ACC112 (cell line): ENCODE measurements around the gene PDE9A.

Experiments
- H2AFZ ChIP-seq: fragments of 200-600 bp; sonication (generic); one replicate; pipeline ENCODE4 v1.6.0; 2017; ENCODE audit warnings: antibody characterized with exemption, low read length; ENCODE audit not compliant: unreplicated experiment
- H3K27ac ChIP-seq: fragments of 200-600 bp; sonication (generic); 2 replicates; pipeline ENCODE4 v1.5.1; 2014; ENCODE audit warnings: low read depth, mild to moderate bottlenecking, antibody characterized with exemption, low read length, moderate library complexity
- H3K27me3 ChIP-seq: fragments of 200-600 bp; sonication (generic); 2 replicates; pipeline ENCODE4 v1.6.1; 2014; ENCODE audit warnings: mild to moderate bottlenecking, antibody characterized with exemption, low read length, moderate library complexity, mixed read lengths; ENCODE audit not compliant: insufficient read depth
- H3K36me3 ChIP-seq: fragments of 200-600 bp; sonication (generic); 2 replicates; pipeline ENCODE4 v1.6.1; 2016; ENCODE audit warnings: mild to moderate bottlenecking, antibody characterized with exemption, low read length, moderate library complexity, mixed read lengths; ENCODE audit not compliant: insufficient read depth
- H3K4me1 ChIP-seq: fragments of 200-600 bp; sonication (generic); one replicate; pipeline ENCODE4 v1.6.1; 2016; ENCODE audit warnings: low read length, mixed read lengths; ENCODE audit not compliant: insufficient read depth, unreplicated experiment, control insufficient read depth
- H3K4me3 ChIP-seq: fragments of 200-600 bp; sonication (generic); 2 replicates; pipeline ENCODE4 v1.5.1; 2014; ENCODE audit warnings: mild to moderate bottlenecking, low read depth, low read length
- H3K79me2 ChIP-seq: fragments of 200-600 bp; sonication (generic); one replicate; pipeline ENCODE4 v1.6.0; 2016; ENCODE audit warnings: low read length; ENCODE audit not compliant: control insufficient read depth, unreplicated experiment, insufficient read depth

Gene PDE9A

DNA sequence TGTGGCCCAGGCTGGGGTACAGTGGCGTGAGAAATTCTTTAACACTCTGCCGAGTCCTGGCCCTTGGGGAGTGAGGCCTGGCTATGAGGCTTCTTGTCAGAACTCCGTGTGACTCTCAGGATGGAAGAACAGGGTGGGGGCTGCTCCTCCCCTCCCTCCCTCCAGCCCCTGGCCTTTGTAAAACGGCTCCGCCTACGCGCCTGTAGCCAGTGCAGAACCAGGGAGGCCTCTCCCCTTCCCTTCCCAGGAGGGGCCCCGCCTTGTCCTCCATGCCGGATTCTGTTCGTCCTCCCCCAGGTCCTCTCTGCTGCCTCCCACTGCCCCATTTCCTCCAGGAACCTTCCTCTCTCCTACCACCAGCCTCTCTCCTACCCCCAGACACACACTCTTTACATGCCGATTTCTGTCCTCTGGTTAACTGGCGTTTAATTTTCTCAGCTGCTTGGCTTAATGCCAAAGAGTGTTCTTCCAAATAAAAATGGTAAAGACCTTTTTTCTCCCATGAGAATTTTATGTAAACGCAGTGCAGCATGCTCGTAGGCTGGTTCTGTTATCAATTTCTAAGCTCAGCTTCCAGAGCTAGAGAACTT is 21.0 kb downstream of the PDE9A start:
- H3K27me3 ChIP-seq = 0 out of 2 replicates have a peak, but pooled peaks cover 8% of the 10 kb centered on the region
- H3K4me3 ChIP-seq = no peak overlapping the region
- H3K4me1 ChIP-seq = peaks cover 24% of the 10 kb centered on the region
- no peaks in the 10 kb centered on the region for H3K36me3 ChIP-seq
- H3K27ac ChIP-seq = no peak overlapping the region
- H2AFZ ChIP-seq = no peak overlapping the region
- H3K79me2 ChIP-seq = no peaks in the 10 kb centered on the region

- Histone ChIP-seq H3K4me1 (peaks cover 24% of the 10 kb centered on the region), H3K27ac (no peak overlapping the region), H3K79me2 (no peaks in the 10 kb centered on the region), H3K27me3 (0 out of 2 replicates have a peak, but pooled peaks cover 8% of the 10 kb centered on the region), H2AFZ (no peak overlapping the region), H3K4me3 (no peak overlapping the region), H3K36me3 (no peaks in the 10 kb centered on the region)
These were observed 22.0 kb downstream of the PDE9A start for GRCh38 chr21:42675403-42675802.

GRCh38 chr21:42676808-42677207 is 23.4 kb downstream of the PDE9A start:
- Histone ChIP-seq H3K79me2 (no peaks in the 10 kb centered on the region), H2AFZ (no peak overlapping the region), H3K4me1 (peaks cover 24% of the 10 kb centered on the region), H3K4me3 (no peak overlapping the region), H3K27ac (no peak overlapping the region), H3K36me3 (no peaks in the 10 kb centered on the region), H3K27me3 (peaks cover 22% of the 10 kb centered on the region; the same call in 1 of the 2 replicates)

DNA sequence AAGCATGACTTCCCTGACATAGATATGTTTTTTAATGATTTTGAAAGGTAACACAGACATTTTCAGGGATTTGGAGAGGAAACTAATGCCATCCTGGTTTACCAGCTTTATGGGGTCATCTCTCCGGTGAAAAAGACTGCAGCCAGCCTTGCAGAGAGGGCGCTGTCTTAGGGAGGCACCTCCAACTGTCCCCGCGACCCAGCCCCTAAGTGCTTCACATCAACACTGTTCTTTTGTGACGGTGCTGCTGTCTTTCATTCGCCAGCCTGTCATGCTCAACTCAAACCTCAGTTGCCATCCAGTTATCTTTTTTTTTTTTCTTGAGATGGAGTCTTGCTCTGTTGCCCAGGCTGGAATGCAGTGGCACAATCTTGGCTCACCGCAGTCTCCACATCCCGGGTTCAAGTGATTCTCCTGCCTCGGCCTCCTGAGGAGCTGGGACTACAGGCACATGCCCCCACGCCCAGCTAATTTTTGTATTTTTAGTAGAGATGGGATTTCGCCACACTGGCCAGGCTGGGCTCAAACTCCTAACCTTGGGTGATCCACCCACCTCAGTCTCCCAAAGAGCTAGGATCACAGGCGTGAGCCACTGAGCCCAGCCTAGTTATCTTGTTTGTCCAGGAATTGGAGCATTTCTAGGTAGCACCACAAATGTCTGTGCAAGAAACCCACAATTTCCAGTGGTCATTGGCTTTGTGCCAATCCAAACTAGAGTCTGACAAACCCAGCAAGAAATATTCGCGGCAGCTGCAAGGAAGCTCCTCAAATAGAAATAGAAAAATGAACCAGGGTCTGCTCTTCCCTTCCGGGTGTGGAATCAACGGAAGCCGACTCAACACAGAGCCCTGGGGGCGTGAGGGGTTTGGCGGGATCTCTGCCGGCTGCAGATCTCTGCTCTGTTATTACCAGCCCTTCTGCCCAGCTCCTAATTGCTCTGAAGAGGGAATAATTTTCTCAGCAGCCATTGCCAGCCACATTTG is 24.2 kb downstream of the PDE9A start:
- Histone ChIP-seq H3K79me2 (no peaks in the 10 kb centered on the region), H3K4me3 (no peak overlapping the region), H3K27me3 (peaks cover 23% of the 10 kb centered on the region; the same call in 1 of the 2 replicates), H2AFZ (no peak overlapping the region), H3K36me3 (no peaks in the 10 kb centered on the region), H3K4me1 (peaks cover 20% of the 10 kb centered on the region), H3K27ac (no peak overlapping the region)

- H3K4me3 ChIP-seq = no peak overlapping the region
- H3K79me2 ChIP-seq = no peaks in the 10 kb centered on the region
- H2AFZ ChIP-seq = no peak overlapping the region
- H3K27ac ChIP-seq = no peak overlapping the region
- H3K27me3 ChIP-seq = peaks cover 30% of the 10 kb centered on the region
- no peaks in the 10 kb centered on the region for H3K36me3 ChIP-seq
- peaks cover 20% of the 10 kb centered on the region for H3K4me1 ChIP-seq
These were observed 25.3 kb downstream of the PDE9A start for GRCh38 chr21:42678618-42679295.

DNA sequence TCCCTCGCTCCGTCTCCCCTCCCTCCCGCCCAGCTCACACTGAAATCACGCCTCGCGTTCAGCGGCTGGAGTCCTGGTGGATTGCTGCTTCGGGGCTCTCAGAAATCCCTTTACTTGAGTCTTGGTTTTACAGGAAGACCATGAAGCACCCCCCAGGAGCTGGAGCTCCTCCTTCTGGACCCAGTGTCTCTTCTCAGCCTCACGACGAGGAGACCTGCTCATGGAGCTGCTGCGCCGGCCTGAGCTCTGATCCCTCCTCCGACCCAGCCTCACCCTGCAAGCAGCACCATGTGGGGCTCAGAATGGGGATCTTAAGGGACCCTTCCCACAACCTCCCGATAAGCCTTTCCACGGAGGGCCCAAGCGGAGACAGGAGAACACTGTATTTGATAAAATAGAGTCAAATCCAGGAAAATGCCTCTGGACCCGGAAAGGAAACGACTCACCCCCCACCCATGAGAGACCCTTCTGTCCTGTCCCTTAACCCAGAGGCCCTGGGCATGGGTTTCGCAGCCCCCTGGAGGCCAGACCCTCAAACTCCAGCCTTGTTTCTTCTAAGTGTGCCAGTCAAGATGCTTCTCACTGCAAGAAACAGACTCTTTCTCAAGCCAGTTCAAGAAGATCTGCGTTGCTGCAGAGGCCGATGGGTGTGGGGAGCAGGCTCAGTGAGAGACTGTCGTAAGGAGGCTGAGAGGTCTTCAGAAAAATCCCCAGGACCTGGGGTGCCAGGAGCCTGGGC is 26.1 kb downstream of the PDE9A start:
- Histone ChIP-seq H3K36me3 (no peaks in the 10 kb centered on the region), H3K4me1 (peaks cover 24% of the 10 kb centered on the region), H3K4me3 (no peak overlapping the region), H3K79me2 (no peaks in the 10 kb centered on the region), H3K27me3 (peaks cover 30% of the 10 kb centered on the region), H2AFZ (no peak overlapping the region), H3K27ac (no peak overlapping the region)

DNA sequence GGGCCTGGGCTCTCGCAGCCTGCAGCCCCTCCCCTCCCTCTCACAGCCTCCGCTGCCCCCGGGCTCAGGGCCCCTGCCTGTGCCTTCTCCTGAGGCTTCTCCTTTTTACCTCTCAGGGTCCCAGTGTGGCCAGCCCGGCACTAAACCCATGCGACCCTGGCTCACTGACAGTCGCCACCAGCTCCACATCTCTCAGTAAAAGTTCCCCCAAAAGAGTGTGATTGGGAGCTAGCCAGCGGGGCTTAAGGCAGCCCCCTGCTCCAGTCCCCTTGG is 26.6 kb downstream of the PDE9A start:
- H3K36me3 ChIP-seq = no peaks in the 10 kb centered on the region
- peaks cover 20% of the 10 kb centered on the region for H3K4me1 ChIP-seq
- H3K27me3 ChIP-seq = peaks cover 30% of the 10 kb centered on the region

GRCh38 chr21:42680429-42680828 is 27.0 kb downstream of the PDE9A start:
- Histone ChIP-seq H3K4me3 (no peak overlapping the region), H3K27me3 (peaks cover 30% of the 10 kb centered on the region), H3K4me1 (peaks cover 20% of the 10 kb centered on the region), H3K79me2 (no peaks in the 10 kb centered on the region), H3K27ac (no peak overlapping the region), H3K36me3 (no peaks in the 10 kb centered on the region), H2AFZ (no peak overlapping the region)

More for the DNA sequence above, 26.6 kb downstream of the PDE9A start:
- no peaks in the 10 kb centered on the region for H3K79me2 ChIP-seq
- H3K27ac ChIP-seq = no peak overlapping the region
- H2AFZ ChIP-seq = no peak overlapping the region
- H3K4me3 ChIP-seq = no peak overlapping the region

GRCh38 chr21:42681296-42682206 is 28.1 kb downstream of the PDE9A start:
- peaks cover 24% of the 10 kb centered on the region for H3K27me3 ChIP-seq

More at GRCh38 chr21:42681296-42682206, 28.1 kb downstream of the PDE9A start:
- no peaks in the 10 kb centered on the region for H3K79me2 ChIP-seq
- peaks cover 20% of the 10 kb centered on the region for H3K4me1 ChIP-seq
- H3K36me3 ChIP-seq = no peaks in the 10 kb centered on the region
- H3K4me3 ChIP-seq = no peak overlapping the region
- H2AFZ ChIP-seq = no peak overlapping the region
- no peak overlapping the region for H3K27ac ChIP-seq
